PC-9 (cell line): ENCODE results near the gene PLAAT4.

ENCODE experiments used
- EZH2 ChIP-seq: fragments of 200-600 bp; sonication (generic); IDR thresholded peaks from 2 replicates; pipeline ENCODE4 v1.8.0; 2017; ENCODE audit warnings: antibody characterized with exemption, low read depth
- TF ChIP-seq, protein P1 (sequence below): fragments of 200-600 bp; sonication (generic); conservative IDR thresholded peaks from 2 replicates; pipeline ENCODE4 v1.6.1; 2017; ENCODE audit warnings: mixed run types, antibody characterized with exemption, mild to moderate bottlenecking, moderate library complexity

DNA sequence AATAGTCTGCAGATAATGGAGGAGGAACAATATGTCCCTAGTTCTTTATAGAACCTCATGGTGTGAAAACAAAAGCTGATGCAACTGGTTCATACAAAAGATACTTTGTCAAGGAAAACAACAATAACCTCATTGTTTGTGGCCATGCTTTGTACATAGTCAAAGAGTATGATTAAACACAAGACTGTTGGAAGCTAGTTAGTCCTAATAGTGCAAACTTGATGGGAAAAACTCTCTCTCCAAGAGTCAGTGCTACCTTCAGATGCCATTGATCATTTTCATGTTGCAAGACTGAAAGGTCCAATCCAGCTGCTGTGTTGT, 46.7 kb downstream of the PLAAT4 start:
- TF ChIP-seq, protein P1, sequence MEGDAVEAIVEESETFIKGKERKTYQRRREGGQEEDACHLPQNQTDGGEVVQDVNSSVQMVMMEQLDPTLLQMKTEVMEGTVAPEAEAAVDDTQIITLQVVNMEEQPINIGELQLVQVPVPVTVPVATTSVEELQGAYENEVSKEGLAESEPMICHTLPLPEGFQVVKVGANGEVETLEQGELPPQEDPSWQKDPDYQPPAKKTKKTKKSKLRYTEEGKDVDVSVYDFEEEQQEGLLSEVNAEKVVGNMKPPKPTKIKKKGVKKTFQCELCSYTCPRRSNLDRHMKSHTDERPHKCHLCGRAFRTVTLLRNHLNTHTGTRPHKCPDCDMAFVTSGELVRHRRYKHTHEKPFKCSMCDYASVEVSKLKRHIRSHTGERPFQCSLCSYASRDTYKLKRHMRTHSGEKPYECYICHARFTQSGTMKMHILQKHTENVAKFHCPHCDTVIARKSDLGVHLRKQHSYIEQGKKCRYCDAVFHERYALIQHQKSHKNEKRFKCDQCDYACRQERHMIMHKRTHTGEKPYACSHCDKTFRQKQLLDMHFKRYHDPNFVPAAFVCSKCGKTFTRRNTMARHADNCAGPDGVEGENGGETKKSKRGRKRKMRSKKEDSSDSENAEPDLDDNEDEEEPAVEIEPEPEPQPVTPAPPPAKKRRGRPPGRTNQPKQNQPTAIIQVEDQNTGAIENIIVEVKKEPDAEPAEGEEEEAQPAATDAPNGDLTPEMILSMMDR: no peak
- TF ChIP-seq EZH2: no peak
